Measurements from ENCODE around the gene PRDM16.

The PRDM16 gene

GRCh38 chr1:3471356-3472087 lies 402.5 kb downstream of the PRDM16 start:
- TF ChIP-seq CTCF (IDR thresholded peaks at IDR 0.05; ENCODE audit: borderline replicate concordance, control extremely low read depth, extremely low read depth, insufficient read depth, missing control alignments) = no peak
- in situ Hi-C loops (cut with MboI; ENCODE audit: low sequenced_read_pairs, unreplicated experiment) = no loop called here
- no peak for DNase-seq (ENCODE audit: low spot score)

GRCh38 chr1:3472088-3472850 lies 403.3 kb downstream of the PRDM16 start:
- DNase-seq (ENCODE audit: low spot score) = no peak
- in situ Hi-C loops (cut with MboI; ENCODE audit: low sequenced_read_pairs, unreplicated experiment) = no loop called here
- TF ChIP-seq CTCF (IDR thresholded peaks at IDR 0.05; ENCODE audit: borderline replicate concordance, control extremely low read depth, extremely low read depth, insufficient read depth, missing control alignments) = no peak

GRCh38 chr1:3472906-3473305 lies 403.9 kb downstream of the PRDM16 start:
- in situ Hi-C loops (cut with MboI; ENCODE audit: low sequenced_read_pairs, unreplicated experiment) = no loop called here
- TF ChIP-seq CTCF (IDR thresholded peaks at IDR 0.05; ENCODE audit: borderline replicate concordance, control extremely low read depth, extremely low read depth, insufficient read depth, missing control alignments) = no peak
- no peak for DNase-seq (ENCODE audit: low spot score)

- in situ Hi-C loops (cut with MboI; ENCODE audit: low sequenced_read_pairs, unreplicated experiment) = no loop called here
- no peak for TF ChIP-seq CTCF (IDR thresholded peaks at IDR 0.05; ENCODE audit: borderline replicate concordance, control extremely low read depth, extremely low read depth, insufficient read depth, missing control alignments)
- no peak for DNase-seq (ENCODE audit: low spot score)
Observed at GRCh38 chr1:3473381-3473844, 404.4 kb downstream of the PRDM16 start.

GRCh38 chr1:3474016-3474415 lies 405.0 kb downstream of the PRDM16 start:
- TF ChIP-seq CTCF (IDR thresholded peaks at IDR 0.05; ENCODE audit: borderline replicate concordance, control extremely low read depth, extremely low read depth, insufficient read depth, missing control alignments) = no peak
- in situ Hi-C loops (cut with MboI; ENCODE audit: low sequenced_read_pairs, unreplicated experiment) = no loop called here
- no peak for DNase-seq (ENCODE audit: low spot score)

GRCh38 chr1:3474421-3474820 lies 405.4 kb downstream of the PRDM16 start:
- in situ Hi-C loops (cut with MboI; ENCODE audit: low sequenced_read_pairs, unreplicated experiment) = no loop called here

More at GRCh38 chr1:3474421-3474820, 405.4 kb downstream of the PRDM16 start:
- DNase-seq (ENCODE audit: low spot score) = no peak
- no peak for TF ChIP-seq CTCF (IDR thresholded peaks at IDR 0.05; ENCODE audit: borderline replicate concordance, control extremely low read depth, extremely low read depth, insufficient read depth, missing control alignments)
